CD8-positive, alpha-beta memory T cell (primary cell): Measurements from ENCODE around the gene TMEM107. TPM values are rescaled to one million over a fixed set of nuclear protein-coding genes. Genes with fewer than 3 reads are reported as not detected.

Experiments used
- CTCF ChIA-PET: fragments of 350-600 bp; sonication (Branson Sonifier 250); formaldehyde crosslinking; loops from one replicate; lab custom pipeline; 2021; ENCODE audit warnings: antibody characterized with exemption; lab: Charles Lee
- POLR2A ChIA-PET: fragments of 350-600 bp; sonication (Branson Sonifier 250); formaldehyde crosslinking; loops from one replicate; lab custom pipeline; 2021; ENCODE audit warnings: antibody characterized with exemption; lab: Charles Lee
- DNase-seq, 5 donors: peaks; one replicate each; pipeline versions ENCODE4 v3.0.0 to v3.0.0-alpha.2; 2020 to 2022; ENCODE audit warnings: mixed read lengths in 1 of 5
- H3K27ac ChIP-seq: one replicate; pipeline ENCODE4 v1.7.0; 2013; ENCODE audit warnings: low read depth, mild to moderate bottlenecking, low read length, moderate library complexity
- H3K27me3 ChIP-seq: 2 replicates; pipeline ENCODE4 v1.7.0; 2013; ENCODE audit warnings: low read length, mild to moderate bottlenecking; ENCODE audit not compliant: insufficient read depth, poor library complexity, severe bottlenecking
- H3K36me3 ChIP-seq: 2 replicates; pipeline ENCODE4 v1.7.0; 2013; ENCODE audit warnings: mild to moderate bottlenecking, low read length, moderate library complexity; ENCODE audit not compliant: insufficient read depth
- H3K4me1 ChIP-seq: 2 replicates; pipeline ENCODE4 v1.7.0; 2013; ENCODE audit warnings: mild to moderate bottlenecking, low read length, moderate library complexity; ENCODE audit not compliant: insufficient read depth
- H3K4me3 ChIP-seq: 2 replicates; pipeline ENCODE4 v1.7.0; 2013; ENCODE audit warnings: mild to moderate bottlenecking, low read length
- H3K9me3 ChIP-seq: 2 replicates; pipeline ENCODE4 v1.7.0; 2013; ENCODE audit warnings: mild to moderate bottlenecking, low read length
- H3K27ac Mint-ChIP-seq, 8 donors: one replicate each; pipeline ENCODE4 v1.8.0; 2020 to 2021; ENCODE audit warnings: mixed read lengths in 8 of 8, mild to moderate bottlenecking in 6 of 8, inconsistent platforms in 3 of 8, moderate library complexity in 3 of 8
- H3K27me3 Mint-ChIP-seq, 2 donors: one replicate each; pipeline ENCODE4 v1.8.0; 2020 to 2021; ENCODE audit warnings: mixed read lengths in 2 of 2, mild to moderate bottlenecking in 1 of 2, moderate library complexity in 1 of 2
- H3K36me3 Mint-ChIP-seq, 3 donors: one replicate each; pipeline ENCODE4 v1.8.0; 2020 to 2021; ENCODE audit warnings: mixed read lengths in 3 of 3, inconsistent platforms in 1 of 3, mild to moderate bottlenecking in 1 of 3
- H3K4me1 Mint-ChIP-seq, 3 donors: one replicate each; pipeline ENCODE4 v1.8.0; 2020 to 2021; ENCODE audit warnings: mixed read lengths in 3 of 3, inconsistent platforms in 1 of 3, mild to moderate bottlenecking in 1 of 3
- H3K4me3 Mint-ChIP-seq, 7 donors: one replicate each; pipeline ENCODE4 v1.8.0; 2020 to 2021; ENCODE audit warnings: mixed read lengths in 7 of 7, mild to moderate bottlenecking in 6 of 7, moderate library complexity in 4 of 7, inconsistent platforms in 2 of 7
- H3K9me3 Mint-ChIP-seq, 5 donors: one replicate each; pipeline ENCODE4 v1.8.0; 2020 to 2022; ENCODE audit warnings: mixed read lengths in 5 of 5, mild to moderate bottlenecking in 3 of 5, moderate library complexity in 2 of 5, inconsistent platforms in 1 of 5
- polyA plus RNA-seq: library from polyadenylated mRNA; unstranded; fragments of 300-500 nt; fragmentation: Illumina TruSeq; gene quantifications from one replicate; pipeline ENCODE4 v1.2.3, GENCODE V29; 2021
- total RNA-seq, 2 experiments: library from RNA; stranded (reverse); gene quantifications; one replicate each; pipeline ENCODE4 v1.2.3, GENCODE V29; 2021

TMEM107 gene
- total and polyA plus RNA-seq, 3 experiments from 2014 or later: 21.3 to 50.7 (median 22.4) TPM

- peak overlapping the region; percentile 84 to 95 (median 88) for H3K4me3 Mint-ChIP-seq
- peak; percentile 72 to 88 (median 77) for DNase-seq
- H3K27ac ChIP-seq: peak overlapping the region; percentile 80
- ChIA-PET CTCF (interaction anchor here (0.7 to 1.5 kb wide), 4 partner anchors 9 to 45 kb away, joined by 3 to 10 read pairs (median 4); partner anchors contain the start of gene BORCS6), POLR2A (interaction anchor here (0.8 to 3.2 kb wide), 12 partner anchors 9 to 131 kb away, joined by 3 to 46 read pairs (median 4); partner anchors contain the start of genes CTC1, PER1, SLC25A35 and TMEM107)
- H3K27me3 Mint-ChIP-seq: peaks cover 0 to 3% of the 10 kb centered on the region in 2 donors
- peaks cover 49% of the 10 kb centered on the region for H3K4me1 ChIP-seq
- peaks cover 0 to 31% (median 8%) of the 10 kb centered on the region in 3 donors for H3K36me3 Mint-ChIP-seq
- H3K36me3 ChIP-seq: peaks cover 26% of the 10 kb centered on the region
- H3K9me3 ChIP-seq: no peaks in the 10 kb centered on the region
- no peaks in the 10 kb centered on the region for H3K9me3 Mint-ChIP-seq
- H3K4me3 ChIP-seq: peak overlapping the region; percentile 49
- H3K27ac Mint-ChIP-seq: peak overlapping the region; percentile 94 to 100 (median 98)
- no peaks in the 10 kb centered on the region for H3K27me3 ChIP-seq
- peaks cover 46 to 60% (median 51%) of the 10 kb centered on the region in 3 donors for H3K4me1 Mint-ChIP-seq
These were observed 12.0 kb downstream of the TMEM107 start for GRCh38 chr17:8163978-8164814.

GRCh38 chr17:8162997-8163977 lies 12.9 kb downstream of the TMEM107 start:
- Histone ChIP-seq H3K27ac (peak overlapping the region; percentile 98), H3K4me3 (peak overlapping the region; percentile 49), H3K9me3 (no peaks in the 10 kb centered on the region), H3K36me3 (peaks cover 27% of the 10 kb centered on the region), H3K27me3 (no peaks in the 10 kb centered on the region), H3K4me1 (peaks cover 57% of the 10 kb centered on the region)
- peak overlapping the region; percentile 94 to 100 (median 98) for H3K27ac Mint-ChIP-seq
- peaks cover 5 to 39% (median 13%) of the 10 kb centered on the region in 3 donors for H3K36me3 Mint-ChIP-seq
- peak in 2 of 5 donors; percentile 16 to 62 for DNase-seq
- peaks cover 54 to 65% (median 58%) of the 10 kb centered on the region in 3 donors for H3K4me1 Mint-ChIP-seq
- ChIA-PET CTCF (interaction anchor here (0.7 to 3.0 kb wide), 6 partner anchors 10 to 59 kb away, joined by 3 to 11 read pairs (median 4); partner anchors contain the start of gene BORCS6), POLR2A (interaction anchor here (0.5 to 3.2 kb wide), 16 partner anchors 8 to 132 kb away, joined by 3 to 46 read pairs (median 4); partner anchors contain the start of genes CTC1, PER1, SLC25A35 and TMEM107)
- H3K9me3 Mint-ChIP-seq: no peaks in the 10 kb centered on the region
- H3K4me3 Mint-ChIP-seq: peak overlapping the region; percentile 84 to 95 (median 88)
- peaks cover 0 to 3% of the 10 kb centered on the region in 2 donors for H3K27me3 Mint-ChIP-seq

- Mint-ChIP-seq H3K27me3 (peaks cover 0 to 3% of the 10 kb centered on the region in 2 donors), H3K4me3 (peak within 1 kb of the TSS; percentile 87 to 95 (median 93)), H3K36me3 (peaks cover 5 to 40% (median 13%) of the 10 kb centered on the region in 3 donors), H3K4me1 (peaks cover 54 to 66% (median 58%) of the 10 kb centered on the region in 3 donors), H3K27ac (peak within 1 kb of the TSS; percentile 94 to 100 (median 98)), H3K9me3 (no peaks in the 10 kb centered on the region)
- Histone ChIP-seq H3K4me1 (peaks cover 60% of the 10 kb centered on the region), H3K36me3 (peaks cover 30% of the 10 kb centered on the region), H3K4me3 (peak within 1 kb of the TSS; percentile 96), H3K27ac (peak within 1 kb of the TSS; percentile 98), H3K9me3 (no peaks in the 10 kb centered on the region), H3K27me3 (no peaks in the 10 kb centered on the region)
- ChIA-PET CTCF (interaction anchor here (1.0 to 3.0 kb wide), 2 partner anchors 43 to 60 kb away, joined by 3 to 11 read pairs; no protein-coding TSS in a partner anchor), POLR2A (interaction anchor here (0.5 to 3.2 kb wide), 4 partner anchors 11 to 43 kb away, joined by 3 to 46 read pairs (median 3); no protein-coding TSS in a partner anchor)
- peak; percentile 81 to 90 (median 86) for DNase-seq
These were observed 13.8 kb downstream of the TMEM107 start, which contains the start of gene VAMP2 for GRCh38 chr17:8162233-8162996. Gene VAMP2, minus strand, starts transcription at chr17:8162948. Its CDS starts 69 bp downstream, at chr17:8162879.

GRCh38 chr17:8161289-8162232 lies 14.6 kb downstream of the TMEM107 start:
- H3K27ac ChIP-seq: peak overlapping the region; percentile 98
- Mint-ChIP-seq H3K27me3 (peaks cover 0 to 3% of the 10 kb centered on the region in 2 donors), H3K36me3 (peaks cover 5 to 42% (median 13%) of the 10 kb centered on the region in 3 donors), H3K27ac (peak overlapping the region; percentile 93 to 98 (median 96)), H3K4me1 (peaks cover 54 to 64% (median 56%) of the 10 kb centered on the region in 3 donors), H3K9me3 (no peaks in the 10 kb centered on the region), H3K4me3 (peak overlapping the region; percentile 85 to 95 (median 91))
- DNase-seq: peak in 2 of 5 donors; percentile 37 to 46
- peaks cover 66% of the 10 kb centered on the region for H3K4me1 ChIP-seq
- ChIA-PET CTCF (interaction anchor here (0.9 to 3.9 kb wide), 8 partner anchors 11 to 61 kb away, joined by 3 to 19 read pairs (median 3); no protein-coding TSS in a partner anchor), POLR2A (interaction anchor here (0.6 to 3.2 kb wide), 5 partner anchors 10 to 43 kb away, joined by 3 to 46 read pairs (median 9); partner anchors contain the start of gene PER1)
- no peaks in the 10 kb centered on the region for H3K27me3 ChIP-seq
- H3K9me3 ChIP-seq: no peaks in the 10 kb centered on the region
- H3K4me3 ChIP-seq: peak overlapping the region; percentile 96
- peaks cover 30% of the 10 kb centered on the region for H3K36me3 ChIP-seq

- Histone ChIP-seq H3K27ac (peak overlapping the region; percentile 98), H3K36me3 (peaks cover 30% of the 10 kb centered on the region), H3K27me3 (no peaks in the 10 kb centered on the region), H3K9me3 (no peaks in the 10 kb centered on the region), H3K4me1 (peaks cover 68% of the 10 kb centered on the region), H3K4me3 (peak overlapping the region; percentile 96)
- POLR2A ChIA-PET: interaction anchor here (1.7 to 1.8 kb wide), 2 partner anchors 9 to 12 kb away, joined by 9 to 14 read pairs; partner anchors contain the start of gene PER1
- Mint-ChIP-seq H3K36me3 (peaks cover 5 to 42% (median 13%) of the 10 kb centered on the region in 3 donors), H3K27ac (peak overlapping the region; percentile 93 to 98 (median 96)), H3K9me3 (no peaks in the 10 kb centered on the region), H3K27me3 (peaks cover 0 to 3% of the 10 kb centered on the region in 2 donors), H3K4me1 (peaks cover 54 to 62% (median 55%) of the 10 kb centered on the region in 3 donors), H3K4me3 (peak overlapping the region; percentile 85 to 95 (median 91))
- peak in 1 of 5 donors; percentile 55 for DNase-seq
- CTCF ChIA-PET: interaction anchor here (0.9 to 3.9 kb wide), 7 partner anchors 10 to 61 kb away, joined by 3 to 19 read pairs (median 3); no protein-coding TSS in a partner anchor
These were observed 15.4 kb downstream of the TMEM107 start for GRCh38 chr17:8160741-8161221.
